H1 (cell line): ENCODE data around the gene TNFAIP2. TPM values are rescaled to one million over a fixed set of nuclear protein-coding genes. Genes with fewer than 3 reads are reported as not detected.
A peak's percentile ranks its signal among the peaks of the same experiment; 100 is the strongest.

Source experiments
- CTCF ChIA-PET: fragments of 300-600 bp; sonication (Branson Sonifier 250); formaldehyde crosslinking; loops from one replicate; lab custom pipeline; 2021; ENCODE audit not compliant: partially characterized antibody; lab: Charles Lee
- POLR2A ChIA-PET: fragments of 300-600 bp; sonication (Branson Sonifier 250); formaldehyde crosslinking; loops from one replicate; lab custom pipeline; 2021; ENCODE audit warnings: inconsistent platforms; ENCODE audit not compliant: partially characterized antibody; lab: Charles Lee
- DNase-seq, 2 experiments: peaks; one replicate each; pipeline versions ENCODE4 v3.0.0 to v3.0.0-alpha.2; 2010 to 2022; ENCODE audit warnings: low spot score in 2 of 2, low read depth in 1 of 2, mixed read lengths in 1 of 2
- FAIRE-seq: peaks from 2 replicates; lab custom pipeline; 2011; peaks lifted over from hg19 to GRCh38; lab: Jason Lieb, UNC
- H2AFZ ChIP-seq: 2 replicates; pipeline ENCODE4 v1.8.1; 2012; ENCODE audit warnings: low read length, inconsistent platforms
- H2AK5ac ChIP-seq: 2 replicates; pipeline ENCODE4 v1.6.1; 2013; ENCODE audit warnings: low read depth, low read length
- H2BK120ac ChIP-seq: replicated peaks from 2 replicates; pipeline ENCODE3; 2013; ENCODE audit warnings: low read depth, low read length, inconsistent platforms
- H2BK12ac ChIP-seq: 2 replicates; pipeline ENCODE4 v1.6.1; 2013; ENCODE audit warnings: low read depth, low read length
- H2BK15ac ChIP-seq: 2 replicates; pipeline ENCODE4 v1.6.1; 2013; ENCODE audit warnings: low read length
- H2BK20ac ChIP-seq: 2 replicates; pipeline ENCODE4 v1.6.1; 2013; ENCODE audit warnings: low read length
- H2BK5ac ChIP-seq: 2 replicates; pipeline ENCODE4 v1.6.1; 2013; ENCODE audit warnings: low read depth, low read length
- H3K14ac ChIP-seq: 2 replicates; pipeline ENCODE4 v1.6.1; 2013; ENCODE audit warnings: inconsistent platforms; ENCODE audit not compliant: insufficient read length
- H3K18ac ChIP-seq: 2 replicates; pipeline ENCODE4 v1.6.1; 2013; ENCODE audit warnings: low read length; ENCODE audit errors: extremely low read depth
- H3K23ac ChIP-seq: 2 replicates; pipeline ENCODE4 v1.6.1; 2013; ENCODE audit warnings: inconsistent platforms; ENCODE audit not compliant: insufficient read length
- H3K23me2 ChIP-seq: 2 replicates; pipeline ENCODE4 v1.6.1; 2013; ENCODE audit warnings: low read depth, low read length
- H3K27ac ChIP-seq: 2 replicates; pipeline ENCODE4 v1.6.1; 2011; ENCODE audit warnings: low read depth, low read length, inconsistent platforms
- H3K27me3 ChIP-seq, 4 experiments: replicated peaks in 1 of 4; 1 replicate in 1 of 4; 2 replicates in 3 of 4; pipeline versions ENCODE4 v1.6.1 to v1.8.1; 2011 to 2013; ENCODE audit warnings: low read length in 3 of 4, mild to moderate bottlenecking in 3 of 4, inconsistent platforms in 2 of 4, mixed read lengths in 2 of 4, moderate library complexity in 1 of 4; ENCODE audit not compliant: control insufficient read depth in 3 of 4, insufficient read depth in 3 of 4; ENCODE audit errors: extremely low read depth in 1 of 4
- H3K36me3 ChIP-seq, 4 experiments: 2 replicates each; pipeline versions ENCODE4 v1.6.1 to v1.8.1; 2011 to 2013; ENCODE audit warnings: mild to moderate bottlenecking in 4 of 4, low read length in 3 of 4, moderate library complexity in 2 of 4, control low read depth in 1 of 4, inconsistent platforms in 1 of 4; ENCODE audit not compliant: insufficient read depth in 4 of 4, control insufficient read depth in 2 of 4
- H3K4ac ChIP-seq: replicated peaks from 2 replicates; pipeline ENCODE3; 2013; ENCODE audit warnings: low read length, low read depth, mixed read lengths, inconsistent platforms; ENCODE audit not compliant: insufficient read length
- H3K4me1 ChIP-seq, 4 experiments: replicated peaks in 1 of 4; 1 replicate in 1 of 4; 2 replicates in 3 of 4; pipeline versions ENCODE4 v1.6.1 to v1.8.1; 2011 to 2013; ENCODE audit warnings: low read length in 3 of 4, inconsistent platforms in 2 of 4, mixed read lengths in 1 of 4; ENCODE audit not compliant: insufficient read depth in 4 of 4, control insufficient read depth in 3 of 4
- H3K4me2 ChIP-seq, 2 experiments: 2 replicates each; pipeline versions ENCODE4 v1.6.1 to v1.8.1; 2011 to 2013; ENCODE audit warnings: low read depth in 2 of 2, low read length in 2 of 2, control low read depth in 1 of 2, inconsistent platforms in 1 of 2, mild to moderate bottlenecking in 1 of 2; ENCODE audit not compliant: insufficient read depth in 1 of 2
- H3K4me3 ChIP-seq, 4 experiments: fragments of 200-600, 300-600 bp in 1 of 4; sonication (generic), shearing (Covaris generic), sonication (Bioruptor Twin) in 1 of 4; 2 replicates each; pipeline versions ENCODE4 v1.5.1 to v1.8.1; 2011 to 2016; ENCODE audit warnings: low read length in 4 of 4, low read depth in 3 of 4, control low read depth in 2 of 4, inconsistent platforms in 2 of 4, mild to moderate bottlenecking in 2 of 4, mixed read lengths in 1 of 4, moderate library complexity in 1 of 4; ENCODE audit not compliant: insufficient read depth in 2 of 4; ENCODE audit errors: extremely low read depth in 1 of 4
- H3K56ac ChIP-seq: replicated peaks from 2 replicates; pipeline ENCODE3; 2013; ENCODE audit warnings: low read depth, mild to moderate bottlenecking, mixed read lengths, low read length, inconsistent platforms; ENCODE audit not compliant: insufficient read length
- H3K79me1 ChIP-seq: 2 replicates; pipeline ENCODE4 v1.6.1; 2013; ENCODE audit warnings: low read depth, low read length, control low read depth
- H3K79me2 ChIP-seq, 2 experiments: 2 replicates each; pipeline versions ENCODE4 v1.6.1 to v1.8.1; 2012 to 2013; ENCODE audit warnings: low read length in 2 of 2, mild to moderate bottlenecking in 2 of 2, inconsistent platforms in 1 of 2; ENCODE audit not compliant: insufficient read depth in 2 of 2, control insufficient read depth in 1 of 2
- H3K9ac ChIP-seq, 4 experiments: replicated peaks in 1 of 4; 1 replicate in 1 of 4; 2 replicates in 3 of 4; pipeline versions ENCODE4 v1.6.1 to v1.8.1; 2011 to 2013; ENCODE audit warnings: low read depth in 3 of 4, low read length in 3 of 4, control low read depth in 2 of 4, mild to moderate bottlenecking in 2 of 4, moderate library complexity in 2 of 4, inconsistent platforms in 1 of 4; ENCODE audit errors: extremely low read depth in 1 of 4
- H3K9me3 ChIP-seq, 2 experiments: 2 replicates each; pipeline versions ENCODE4 v1.6.1 to v1.8.1; 2012 to 2013; ENCODE audit warnings: mild to moderate bottlenecking in 2 of 2, moderate library complexity in 2 of 2, control low read depth in 1 of 2, inconsistent platforms in 1 of 2, low read depth in 1 of 2, low read length in 1 of 2, mixed read lengths in 1 of 2; ENCODE audit not compliant: insufficient read depth in 2 of 2
- H4K20me1 ChIP-seq, 2 experiments: replicated peaks in 1 of 2; 2 replicates each; pipeline versions ENCODE3 to v1.8.1; 2011 to 2013; ENCODE audit warnings: inconsistent platforms in 2 of 2, low read length in 2 of 2, mild to moderate bottlenecking in 1 of 2; ENCODE audit not compliant: insufficient read depth in 2 of 2, control insufficient read depth in 1 of 2
- H4K5ac ChIP-seq: 2 replicates; pipeline ENCODE4 v1.6.1; 2013; ENCODE audit warnings: low read length, low read depth, mixed read lengths, inconsistent platforms; ENCODE audit not compliant: insufficient read length
- H4K8ac ChIP-seq: 2 replicates; pipeline ENCODE4 v1.8.0; 2013; ENCODE audit warnings: mild to moderate bottlenecking, moderate library complexity, low read length, inconsistent platforms; ENCODE audit not compliant: insufficient read depth; ENCODE audit errors: extremely low read depth
- H4K91ac ChIP-seq: replicated peaks from 2 replicates; pipeline ENCODE3; 2013; ENCODE audit warnings: low read length, mixed read lengths, inconsistent platforms; ENCODE audit not compliant: insufficient read length
- ASH2L ChIP-seq: fragments of 200-600, 300-600 bp; sonication (generic); IDR thresholded peaks from one replicate; pipeline ENCODE4 v1.7.1; 2017; ENCODE audit warnings: low read length
- CBX5 ChIP-seq: fragments of 300-800, 300-1000 bp; sonication (generic); IDR thresholded peaks from 2 replicates; pipeline ENCODE4 v1.7.1; 2016; ENCODE audit warnings: antibody characterized with exemption, low read length, low read depth
- HDAC6 ChIP-seq: IDR thresholded peaks from one replicate; pipeline ENCODE4 v1.7.1; 2012; ENCODE audit warnings: low read depth, mild to moderate bottlenecking, inconsistent platforms, low read length, moderate library complexity
- MAFK ChIP-seq: IDR thresholded peaks from 2 replicates; pipeline ENCODE4 v1.6.1; 2012; ENCODE audit warnings: low read depth, mild to moderate bottlenecking, improper control_type of control experiment, low read length
- POU5F1 ChIP-seq: IDR thresholded peaks from 2 replicates; pipeline ENCODE4 v1.6.1; 2011; ENCODE audit warnings: low read depth, mild to moderate bottlenecking, low read length, moderate library complexity
- WGBS, 2 experiments: shearing (Covaris generic) in 1 of 2; methylation state at CpG; one replicate each; pipeline versions ENCODE4 v1.1.6 to v1.1.7; 2013 to 2015; ENCODE audit warnings: low lambda C conversion rate in 2 of 2, mixed read lengths in 2 of 2, inconsistent platforms in 1 of 2, low coverage in 1 of 2, missing lambda C conversion rate in 1 of 2; ENCODE audit not compliant: insufficient replicate concordance in 2 of 2, insufficient coverage in 1 of 2, insufficient read length in 1 of 2; ENCODE audit errors: extremely low coverage in 1 of 2, missing lambda C conversion rate in 1 of 2; 5-methylcytosine and 5-hydroxymethylcytosine counted together
- polyA plus RNA-seq, 7 experiments: library from polyadenylated mRNA; depleted of rRNA in 3 of 7; stranded (reverse) in 5 of 7; unstranded in 2 of 7; fragments of >200 nt in 5 of 7; fragments of 200-250 nt in 2 of 7; gene quantifications; 1 replicate in 5 of 7; 2 replicates in 1 of 7; 4 replicates in 1 of 7; pipeline versions ENCODE4 v1.2.1 to v1.2.3, GENCODE V29; 2011 to 2013; ENCODE audit warnings: missing spikeins in 2 of 7, mixed read lengths in 2 of 7
- total RNA-seq: library from RNA; stranded (reverse); fragmentation: NEBNext Ultra II Directional; extraction: Animal tissue kit (Norgen Biotek cat#: 25700); gene quantifications from 2 replicates; pipeline ENCODE4 v1.2.1, GENCODE V29; 2021
- TF ChIP-seq, protein P1 (sequence below): IDR thresholded peaks from 2 replicates; pipeline ENCODE4 v1.6.1; 2012; ENCODE audit warnings: inconsistent platforms
- TF ChIP-seq, protein P2 (sequence below): IDR thresholded peaks from 2 replicates; pipeline ENCODE4 v1.6.1; 2011; ENCODE audit warnings: low read length, improper control_type of control experiment

Gene TNFAIP2
- total and polyA plus RNA-seq, 2 of the 8 experiments (the other 6 are each of a cell fraction or from before 2014, with no cell fraction given), result 28.3 to 34.5 TPM

DNA sequence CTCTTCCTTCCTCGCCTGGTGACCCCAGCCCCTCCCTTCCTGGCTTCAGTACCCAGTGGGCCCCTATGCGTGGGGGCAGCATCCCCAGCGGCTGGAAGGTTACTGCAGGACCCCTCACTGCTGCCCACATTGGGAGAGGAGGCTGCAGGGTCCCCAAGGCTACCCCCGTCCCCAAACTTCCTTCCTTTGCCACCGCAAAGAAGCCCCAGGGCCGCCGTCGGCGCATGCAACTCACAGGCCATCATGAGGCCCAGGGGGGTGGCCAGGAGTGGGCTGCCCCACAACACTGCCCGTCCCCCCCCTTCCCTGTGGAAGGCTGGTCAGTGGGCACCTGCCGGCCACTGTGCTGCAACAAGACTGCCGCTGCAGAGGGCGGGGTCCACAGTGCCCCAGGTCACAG is 9.5 kb upstream of the TNFAIP2 start:
- ChIA-PET POLR2A (interaction anchor here (0.9 kb wide), 1 partner anchor 11 kb away, joined by 3 read pairs; no protein-coding TSS in a partner anchor), CTCF (no interaction called here)
- no peak for TF ChIP-seq HDAC6
- TF ChIP-seq, protein P1, sequence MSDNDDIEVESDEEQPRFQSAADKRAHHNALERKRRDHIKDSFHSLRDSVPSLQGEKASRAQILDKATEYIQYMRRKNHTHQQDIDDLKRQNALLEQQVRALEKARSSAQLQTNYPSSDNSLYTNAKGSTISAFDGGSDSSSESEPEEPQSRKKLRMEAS, result no peak
- TF ChIP-seq POU5F1, result no peak
- TF ChIP-seq, protein P2, sequence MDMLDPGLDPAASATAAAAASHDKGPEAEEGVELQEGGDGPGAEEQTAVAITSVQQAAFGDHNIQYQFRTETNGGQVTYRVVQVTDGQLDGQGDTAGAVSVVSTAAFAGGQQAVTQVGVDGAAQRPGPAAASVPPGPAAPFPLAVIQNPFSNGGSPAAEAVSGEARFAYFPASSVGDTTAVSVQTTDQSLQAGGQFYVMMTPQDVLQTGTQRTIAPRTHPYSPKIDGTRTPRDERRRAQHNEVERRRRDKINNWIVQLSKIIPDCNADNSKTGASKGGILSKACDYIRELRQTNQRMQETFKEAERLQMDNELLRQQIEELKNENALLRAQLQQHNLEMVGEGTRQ, result no peak
- no peak for TF ChIP-seq CBX5
- TF ChIP-seq ASH2L, result no peak
- no peak for TF ChIP-seq MAFK
- no peak overlapping the region for H3K23ac ChIP-seq
- H4K20me1 ChIP-seq, result no peaks in the 10 kb centered on the region
- DNase-seq, result no peak
- no peak overlapping the region for H2AFZ ChIP-seq
- H3K4me2 ChIP-seq, result no peak overlapping the region
- no peak for FAIRE-seq
- H4K8ac ChIP-seq, result no peak overlapping the region
- no peaks in the 10 kb centered on the region for H3K36me3 ChIP-seq
- peaks cover 0 to 4% (median 0%) of the 10 kb centered on the region in 4 experiments; a peak in 3 of 7 replicates for H3K27me3 ChIP-seq
- no peak overlapping the region for H2BK20ac ChIP-seq
- H3K23me2 ChIP-seq, result no peaks in the 10 kb centered on the region; the same call in 1 of the 2 replicates
- H2BK120ac ChIP-seq, result no peak overlapping the region
- H3K18ac ChIP-seq, result no peak overlapping the region
- no peak overlapping the region for H3K4ac ChIP-seq
- H3K14ac ChIP-seq, result no peak overlapping the region
- no peak overlapping the region for H3K4me3 ChIP-seq
- peak overlapping the region; percentile 20 for H4K91ac ChIP-seq
- H3K56ac ChIP-seq, result no peak overlapping the region
- H2AK5ac ChIP-seq, result no peak overlapping the region; the same call in 1 of the 2 replicates
- H3K79me1 ChIP-seq, result no peaks in the 10 kb centered on the region
- no peak overlapping the region for H3K9ac ChIP-seq
- WGBS, 2 experiments, result 85% methylated on average over 11 of the region's 13 CpGs; no CpG with 5 or more reads in 1 of the 2 experiments
- no peak overlapping the region for H3K27ac ChIP-seq
- H3K9me3 ChIP-seq, result no peaks in the 10 kb centered on the region
- peaks cover 12 to 35% (median 27%) of the 10 kb centered on the region in 4 experiments for H3K4me1 ChIP-seq
- H3K79me2 ChIP-seq, result no peaks in the 10 kb centered on the region
- peak overlapping the region; percentile 40; the same call in 1 of the 2 replicates for H2BK15ac ChIP-seq
- peak overlapping the region; percentile 84; the same call in 1 of the 2 replicates for H2BK12ac ChIP-seq
- H2BK5ac ChIP-seq, result no peak overlapping the region
- no peak overlapping the region for H4K5ac ChIP-seq
